Left kidney (tissue), 8 donors: ENCODE measurements around the gene KLK4. TPM values are rescaled to one million over a fixed set of nuclear protein-coding genes. Genes with fewer than 3 reads are reported as not detected.

Source experiments
- DNase-seq: peaks from one replicate; pipeline ENCODE4 v3.0.0-alpha.2; 2013
- long read RNA-seq, 8 donors: transcript quantifications; one replicate each; lab custom pipeline, GENCODE V29; 2026
- polyA plus RNA-seq: library from polyadenylated mRNA; unstranded; fragments of 120-200 nt; gene quantifications from one replicate; pipeline ENCODE4 v1.2.1, GENCODE V29; 2013; ENCODE audit not compliant: insufficient read length

KLK4 gene
- polyA plus RNA-seq = not detected
- long read RNA-seq, donor 1 = 0 reads
- long read RNA-seq, donor 2 = 0 reads
- long read RNA-seq, donor 3 = 0 reads
- long read RNA-seq, donor 4 = 0 reads
- long read RNA-seq, donor 5 = 0 reads
- long read RNA-seq, donor 6 = 0 reads
- long read RNA-seq, donor 7 = 0 reads
- long read RNA-seq, donor 8 = 0 reads

GRCh38 chr19:50911206-50912101 lies at the start of gene KLK4:
TSS of gene KLK4 (minus strand) at chr19:50911395. CDS start at chr19:50910738, 657 bp downstream.
- DNase-seq = no peak

GRCh38 chr19:50959731-50960500 lies 48.7 kb upstream of the KLK4 start:
- DNase-seq = no peak

- DNase-seq = no peak
These were observed 46.4 kb upstream of the KLK4 start for GRCh38 chr19:50957587-50957986.

GRCh38 chr19:50952910-50953309 lies 41.7 kb upstream of the KLK4 start, which contains the start of gene KLK5:
TSS of gene KLK5 (minus strand) at chr19:50953038. CDS start at chr19:50952657, 381 bp downstream.
- DNase-seq = no peak

- no peak for DNase-seq
These were observed 38.7 kb upstream of the KLK4 start for GRCh38 chr19:50949861-50950260.

GRCh38 chr19:50947123-50947522 lies 35.9 kb upstream of the KLK4 start:
- no peak for DNase-seq

GRCh38 chr19:50944795-50945194 lies 33.6 kb upstream of the KLK4 start:
- no peak for DNase-seq

GRCh38 chr19:50943074-50943828 lies 32.1 kb upstream of the KLK4 start:
- DNase-seq = no peak

GRCh38 chr19:50939596-50939995 lies 28.4 kb upstream of the KLK4 start:
- DNase-seq = no peak

GRCh38 chr19:50933640-50934039 lies 22.4 kb upstream of the KLK4 start:
- no peak for DNase-seq

GRCh38 chr19:50932690-50933083 lies 21.5 kb upstream of the KLK4 start:
- DNase-seq = no peak

GRCh38 chr19:50932018-50932689 lies 21.0 kb upstream of the KLK4 start:
- no peak for DNase-seq

- no peak for DNase-seq
These were observed 19.8 kb upstream of the KLK4 start for GRCh38 chr19:50931023-50931422.

- DNase-seq = no peak
These were observed 17.6 kb upstream of the KLK4 start for GRCh38 chr19:50928831-50929230.

GRCh38 chr19:50926144-50926543 lies 14.9 kb upstream of the KLK4 start:
- DNase-seq = no peak

- DNase-seq = no peak
These were observed 14.5 kb upstream of the KLK4 start for GRCh38 chr19:50925734-50926133.

GRCh38 chr19:50924586-50924985 lies 13.4 kb upstream of the KLK4 start:
- no peak for DNase-seq

GRCh38 chr19:50922317-50922853 lies 11.2 kb upstream of the KLK4 start:
- peak; percentile 80 for DNase-seq

- DNase-seq = no peak
These were observed 10.5 kb upstream of the KLK4 start for GRCh38 chr19:50921426-50922316.

GRCh38 chr19:50916069-50916468 lies 4.9 kb upstream of the KLK4 start:
- no peak for DNase-seq
